Fibroblast of villous mesenchyme (primary cell): ENCODE measurements around the gene STK32B. TPM values are rescaled to one million over a fixed set of nuclear protein-coding genes. Genes with fewer than 3 reads are reported as not detected.

ENCODE experiments used
- DNase-seq: peaks from one replicate; pipeline ENCODE4 v3.0.0-alpha.2; 2010; ENCODE audit warnings: low read depth
- H3K4me3 ChIP-seq: 2 replicates; pipeline ENCODE4 v1.5.1; 2011; ENCODE audit warnings: low read depth, mild to moderate bottlenecking, low read length
- total RNA-seq: library from RNA; depleted of rRNA; stranded (reverse); fragments of >200 nt; gene quantifications from 2 replicates; pipeline ENCODE4 v1.2.3, GENCODE V29; 2012
- TF ChIP-seq, protein P1 (sequence below): IDR thresholded peaks from 2 replicates; pipeline ENCODE4 v1.5.1; 2012; ENCODE audit warnings: low read depth, mild to moderate bottlenecking, low read length; ENCODE audit not compliant: insufficient read depth

STK32B gene
- total RNA-seq, 1 donor, result 2.6 TPM

DNA sequence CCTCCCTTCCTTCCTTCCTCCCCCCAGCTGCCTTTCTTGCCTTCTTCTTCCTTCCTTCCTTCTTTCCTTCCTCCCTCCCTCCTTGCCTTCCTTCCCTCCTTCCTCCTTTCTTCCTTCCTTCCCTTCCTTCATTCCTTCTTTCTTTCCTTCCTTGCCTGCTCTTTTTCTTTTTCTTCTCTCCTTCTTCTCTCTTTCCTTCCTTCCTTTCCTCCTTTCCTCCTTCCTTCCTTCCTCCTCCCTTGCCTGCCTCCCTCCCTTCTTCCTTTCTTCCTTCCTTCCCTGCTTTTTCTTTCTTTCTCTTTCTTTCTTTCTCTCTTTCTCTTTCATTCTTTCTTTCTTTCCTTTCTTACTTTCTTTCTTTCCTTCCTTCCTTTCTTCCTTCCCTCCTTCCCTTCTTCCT lies 49.1 kb downstream of the STK32B start:
- DNase-seq, result no peak
- TF ChIP-seq, protein P1, sequence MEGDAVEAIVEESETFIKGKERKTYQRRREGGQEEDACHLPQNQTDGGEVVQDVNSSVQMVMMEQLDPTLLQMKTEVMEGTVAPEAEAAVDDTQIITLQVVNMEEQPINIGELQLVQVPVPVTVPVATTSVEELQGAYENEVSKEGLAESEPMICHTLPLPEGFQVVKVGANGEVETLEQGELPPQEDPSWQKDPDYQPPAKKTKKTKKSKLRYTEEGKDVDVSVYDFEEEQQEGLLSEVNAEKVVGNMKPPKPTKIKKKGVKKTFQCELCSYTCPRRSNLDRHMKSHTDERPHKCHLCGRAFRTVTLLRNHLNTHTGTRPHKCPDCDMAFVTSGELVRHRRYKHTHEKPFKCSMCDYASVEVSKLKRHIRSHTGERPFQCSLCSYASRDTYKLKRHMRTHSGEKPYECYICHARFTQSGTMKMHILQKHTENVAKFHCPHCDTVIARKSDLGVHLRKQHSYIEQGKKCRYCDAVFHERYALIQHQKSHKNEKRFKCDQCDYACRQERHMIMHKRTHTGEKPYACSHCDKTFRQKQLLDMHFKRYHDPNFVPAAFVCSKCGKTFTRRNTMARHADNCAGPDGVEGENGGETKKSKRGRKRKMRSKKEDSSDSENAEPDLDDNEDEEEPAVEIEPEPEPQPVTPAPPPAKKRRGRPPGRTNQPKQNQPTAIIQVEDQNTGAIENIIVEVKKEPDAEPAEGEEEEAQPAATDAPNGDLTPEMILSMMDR, result no peak
- H3K4me3 ChIP-seq, result no peak overlapping the region

DNA sequence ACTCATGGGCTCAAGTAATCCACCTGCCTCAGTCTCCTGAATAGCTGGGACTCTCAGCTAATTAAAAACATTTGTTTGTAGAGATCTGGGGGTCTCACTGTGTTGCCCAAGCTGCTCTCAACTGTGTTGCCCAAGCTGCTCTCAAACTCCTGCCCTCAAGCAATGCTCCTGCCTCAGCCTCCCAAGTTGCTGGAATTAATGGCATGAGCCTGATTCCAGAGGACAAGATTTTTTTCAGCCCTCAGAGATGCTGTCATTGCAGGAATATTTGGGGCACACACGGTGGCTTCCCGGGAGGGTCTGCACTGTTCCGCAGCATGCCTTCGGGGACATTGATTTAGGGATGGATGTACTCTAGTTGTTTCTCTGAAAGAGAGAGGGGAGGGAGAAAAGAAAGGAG lies 49.7 kb downstream of the STK32B start:
- no peak overlapping the region for H3K4me3 ChIP-seq
- no peak for DNase-seq
- TF ChIP-seq, protein P1, result no peak

DNA sequence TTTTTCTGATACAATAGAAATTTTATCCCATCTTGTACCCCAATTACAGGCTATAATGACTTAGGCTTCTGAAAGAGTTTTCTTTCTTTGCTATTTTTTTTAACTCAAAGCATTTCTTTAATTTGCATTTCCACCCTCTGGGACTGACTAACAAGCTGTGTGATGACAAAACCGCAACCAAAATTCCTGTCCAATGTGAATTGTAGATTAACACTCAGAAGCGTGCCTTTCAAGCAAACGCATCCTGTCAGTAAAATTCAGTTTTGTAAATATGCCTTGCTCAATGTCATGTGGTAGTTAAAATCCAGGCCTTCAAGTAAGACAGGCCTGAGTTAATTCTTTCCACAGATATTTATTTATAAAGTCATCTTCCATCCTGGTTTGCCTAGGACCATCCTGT lies 50.3 kb downstream of the STK32B start:
- DNase-seq, result no peak
- H3K4me3 ChIP-seq, result no peak overlapping the region
- TF ChIP-seq, protein P1, result no peak

DNA sequence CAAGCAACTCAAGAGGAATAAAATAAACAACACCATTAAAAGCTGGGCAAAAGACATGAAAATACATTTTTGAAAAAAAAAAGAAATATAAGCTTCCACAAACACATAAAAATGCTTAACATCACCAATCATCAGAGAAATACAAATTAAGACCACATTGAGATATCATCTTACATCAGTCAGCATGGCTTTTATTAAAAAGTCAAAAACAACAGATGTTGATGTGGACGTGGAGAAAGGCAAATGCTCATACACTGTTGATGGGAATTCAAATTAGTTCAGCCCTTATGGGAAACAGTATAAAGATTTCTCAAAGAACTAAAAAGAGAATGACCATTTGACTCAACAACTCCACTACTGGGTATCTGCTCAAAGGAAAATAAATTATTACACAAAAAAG lies 59.6 kb downstream of the STK32B start:
- H3K4me3 ChIP-seq, result no peak overlapping the region
- no peak for DNase-seq
- TF ChIP-seq, protein P1, result no peak

DNA sequence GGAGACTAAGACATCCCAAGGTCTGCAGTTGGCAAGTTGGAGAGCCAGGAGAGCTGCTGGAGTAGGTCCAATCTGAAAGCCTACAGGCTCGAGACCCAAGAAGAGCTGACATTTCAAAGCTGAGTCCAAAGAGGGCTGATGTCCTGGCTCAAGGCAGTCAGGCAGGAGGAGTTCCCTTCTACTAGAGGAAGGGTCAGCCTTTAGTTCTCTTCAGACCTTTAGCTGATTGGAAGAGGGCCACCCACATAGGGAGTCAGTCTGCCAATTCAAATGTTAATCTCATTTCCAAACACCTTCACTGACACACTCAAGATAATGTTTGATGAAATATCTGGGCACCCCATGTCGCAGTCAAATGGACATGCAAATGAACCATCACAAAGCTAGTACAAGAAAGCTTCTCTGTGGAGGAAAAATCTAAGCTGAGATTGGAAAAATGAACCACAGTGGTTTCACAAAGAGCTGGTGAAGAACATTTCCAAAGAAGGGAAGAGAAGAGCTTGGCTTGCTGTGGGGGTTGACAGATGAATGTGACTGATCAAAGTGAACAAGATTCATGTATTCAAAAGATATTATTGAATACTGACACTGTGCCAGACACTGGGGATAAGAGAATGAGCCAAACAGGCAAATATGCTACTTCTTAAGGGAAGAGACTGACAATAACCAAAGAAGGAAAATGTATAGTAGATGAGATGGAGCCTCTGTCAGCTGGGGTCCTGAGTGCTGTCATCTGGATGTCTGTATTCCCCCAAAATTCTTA lies 61.2 kb downstream of the STK32B start:
- no peak overlapping the region for H3K4me3 ChIP-seq
- TF ChIP-seq, protein P1, result no peak
- no peak for DNase-seq

DNA sequence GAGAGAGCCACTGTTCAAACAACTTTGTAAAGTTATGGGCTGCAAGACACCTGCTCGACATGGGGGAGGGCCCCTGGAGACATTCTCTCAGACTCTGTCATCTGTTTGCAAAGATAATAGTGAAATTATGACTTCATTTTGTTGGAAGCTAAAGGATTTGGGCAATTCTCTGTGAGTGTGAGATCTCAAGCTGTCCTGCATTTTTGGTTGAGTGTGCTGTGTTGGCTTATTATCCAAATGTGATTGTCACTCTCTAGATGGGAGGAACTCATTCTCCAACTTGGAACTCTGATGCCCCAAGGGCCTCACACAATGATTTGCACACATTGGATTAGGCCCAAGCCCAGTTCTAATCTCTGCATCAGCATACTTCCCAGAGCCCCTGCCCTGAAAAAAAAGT lies 63.7 kb downstream of the STK32B start:
- H3K4me3 ChIP-seq, result no peak overlapping the region
- TF ChIP-seq, protein P1, result no peak
- DNase-seq, result no peak
